Measurements from ENCODE around the gene STX11. TPM values are rescaled to one million over a fixed set of nuclear protein-coding genes. Genes with fewer than 3 reads are reported as not detected.

Gene STX11
- total RNA-seq, 1 experiment from 2014 or later: 3.2 TPM

DNA sequence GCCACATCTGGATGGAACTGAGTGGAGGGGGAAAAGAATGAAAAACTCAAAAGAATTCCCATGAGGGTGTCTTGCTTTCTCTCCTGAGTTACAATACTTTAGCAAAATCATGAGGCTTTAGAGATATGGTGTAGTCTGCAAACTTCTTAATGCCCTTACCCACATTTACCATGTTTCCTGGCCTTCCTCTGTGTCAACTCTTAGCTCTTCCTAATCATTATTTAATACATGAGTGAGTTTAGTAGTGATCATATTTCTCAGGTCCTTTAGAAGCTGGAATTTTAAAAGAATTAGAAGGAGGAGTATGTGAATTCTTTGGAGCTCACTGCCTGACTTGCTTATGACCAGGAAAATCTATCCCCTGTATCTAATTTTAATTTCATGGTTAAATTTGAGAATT lies 39.0 kb downstream of the STX11 start:
- no peaks in the 10 kb centered on the region for H3K4me1 ChIP-seq (ENCODE audit: control insufficient read depth, insufficient read depth, low read length)
- ChIA-PET POLR2A (no interaction called here), CTCF (no interaction called here)
- no peak overlapping the region for H3K27ac ChIP-seq (ENCODE audit: low read length)
- no peak overlapping the region for H3K4me3 ChIP-seq (ENCODE audit: low read depth in 2 of 2, low read length in 2 of 2)
- no peaks in the 10 kb centered on the region for H3K36me3 ChIP-seq (ENCODE audit: control insufficient read depth, insufficient read depth, low read length)
- intact Hi-C loops (cut with micrococcal nuclease; ENCODE audit: unreplicated experiment) (no loop called here), in situ Hi-C loops (cut with HindIII; ENCODE audit: low pct_unique_long_range_greater_than_20kb, low sequenced_read_pairs) (no loop called here)
- DNase-seq (ENCODE audit: low read depth, low spot score): no peak
- no peaks in the 10 kb centered on the region for H3K27me3 ChIP-seq (ENCODE audit: control insufficient read depth, insufficient read depth, low read length)
- no peaks in the 10 kb centered on the region for H3K9me3 ChIP-seq (ENCODE audit: control insufficient read depth, insufficient read depth, low read depth, low read length)
- BruUV-seq (replicated peaks): no TSS peak
- TF ChIP-seq REST (IDR thresholded peaks at IDR 0.05; ENCODE audit: insufficient read depth in 1 of 2, low read depth in 2 of 2, low read length in 1 of 2): no peak
- ATAC-seq: no peak

- ChIA-PET CTCF (no interaction called here), POLR2A (no interaction called here)
- Histone ChIP-seq H3K4me1 (ENCODE audit: control insufficient read depth, insufficient read depth, low read length) (no peaks in the 10 kb centered on the region), H3K27ac (ENCODE audit: low read length) (no peak overlapping the region), H3K9me3 (ENCODE audit: control insufficient read depth, insufficient read depth, low read depth, low read length) (no peaks in the 10 kb centered on the region), H3K36me3 (ENCODE audit: control insufficient read depth, insufficient read depth, low read length) (no peaks in the 10 kb centered on the region), H3K27me3 (ENCODE audit: control insufficient read depth, insufficient read depth, low read length) (no peaks in the 10 kb centered on the region), H3K4me3 (ENCODE audit: low read depth in 2 of 2, low read length in 2 of 2) (no peak overlapping the region)
- in situ Hi-C loops (cut with HindIII; ENCODE audit: low pct_unique_long_range_greater_than_20kb, low sequenced_read_pairs) (no loop called here), intact Hi-C loops (cut with micrococcal nuclease; ENCODE audit: unreplicated experiment) (no loop called here)
- TF ChIP-seq REST (IDR thresholded peaks at IDR 0.05; ENCODE audit: insufficient read depth in 1 of 2, low read depth in 2 of 2, low read length in 1 of 2) (no peak), CTCF (IDR thresholded peaks at IDR 0.05) (no peak), TCF7L2 (IDR thresholded peaks at IDR 0.05; ENCODE audit: low read depth, low read length) (no peak), POLR2AphosphoS5 (IDR thresholded peaks at IDR 0.05; ENCODE audit: low read depth, low read length) (no peak), SIN3A (IDR thresholded peaks at IDR 0.05; ENCODE audit: borderline replicate concordance, insufficient read depth, low read depth, low read length) (no peak)
- BruUV-seq (replicated peaks): no TSS peak
- ATAC-seq: no peak
- no peak for DNase-seq (ENCODE audit: low read depth, low spot score)
Observed at GRCh38 chr6:144190080-144190479, 39.8 kb downstream of the STX11 start.

Data from Panc1 (cell line).